Measurements from ENCODE around the gene TRAF1.

GRCh38 chr9:120946259-120946658, 19.7 kb upstream of the TRAF1 start:
- TF ChIP-seq CTCF (IDR thresholded peaks at IDR 0.05; ENCODE audit: low read length) (no peak), EZH2 (IDR thresholded peaks at IDR 0.05; ENCODE audit: borderline replicate concordance, low read length) (no peak)

All from OCI-LY1 (cell line).